GM23338 (cell line): Measurements from ENCODE around the gene FRAS1. TPM values are rescaled to one million over a fixed set of nuclear protein-coding genes. Genes with fewer than 3 reads are reported as not detected.
A peak's percentile ranks its signal among the peaks of the same experiment; 100 is the strongest.

Experiments
- ATAC-seq: fragments of 200-7000 bp; cut with Tn5 transposase; 3 replicates; pipeline ENCODE4 v1.9.1; 2020
- DNase-seq: peaks from one replicate; pipeline ENCODE4 v3.0.0-alpha.2; 2015; ENCODE audit warnings: low spot score
- H2AFZ ChIP-seq: fragments of 200-600 bp; sonication (generic); 2 replicates; pipeline ENCODE4 v1.8.0; 2016; ENCODE audit warnings: antibody characterized with exemption, mild to moderate bottlenecking, moderate library complexity
- H3F3A ChIP-seq: fragments of 200-600 bp; sonication (generic); replicated peaks from 2 replicates; pipeline ENCODE4 v1.8.0; 2017; ENCODE audit warnings: antibody characterized with exemption, mixed run types, low read depth
- H3K27ac ChIP-seq: fragments of 200-600 bp; sonication (generic); 2 replicates; pipeline ENCODE4 v1.6.1; 2016; ENCODE audit warnings: low read depth
- H3K27me3 ChIP-seq: fragments of 200-600 bp; sonication (generic); 2 replicates; pipeline ENCODE4 v1.8.0; 2016; ENCODE audit warnings: mild to moderate bottlenecking, mixed run types, moderate library complexity; ENCODE audit not compliant: insufficient read depth
- H3K36me3 ChIP-seq: fragments of 200-600 bp; sonication (generic); 2 replicates; pipeline ENCODE4 v1.8.0; 2016; ENCODE audit warnings: mild to moderate bottlenecking; ENCODE audit not compliant: insufficient read depth
- H3K4me1 ChIP-seq: fragments of 200-600 bp; sonication (generic); 2 replicates; pipeline ENCODE4 v1.8.0; 2016; ENCODE audit warnings: mild to moderate bottlenecking, moderate library complexity; ENCODE audit not compliant: insufficient read depth
- H3K4me2 ChIP-seq: fragments of 200-600 bp; sonication (generic); 2 replicates; pipeline ENCODE4 v1.7.1; 2017; ENCODE audit warnings: mixed run types
- H3K4me3 ChIP-seq: fragments of 200-600 bp; sonication (generic); 2 replicates; pipeline ENCODE4 v1.6.1; 2016; ENCODE audit warnings: mixed run types
- H3K79me2 ChIP-seq: fragments of 200-600 bp; sonication (generic); replicated peaks from 2 replicates; pipeline ENCODE4 v1.8.0; 2017; ENCODE audit warnings: mild to moderate bottlenecking; ENCODE audit not compliant: insufficient read depth
- H3K9me2 ChIP-seq: fragments of 200-600 bp; sonication (generic); 2 replicates; pipeline ENCODE4 v1.8.0; 2017; ENCODE audit not compliant: insufficient read depth
- H4K20me1 ChIP-seq: fragments of 200-600 bp; sonication (generic); replicated peaks from 2 replicates; pipeline ENCODE4 v1.8.0; 2017; ENCODE audit warnings: mild to moderate bottlenecking; ENCODE audit not compliant: insufficient read depth
- H3K27ac Mint-ChIP-seq: 2 replicates; pipeline ENCODE4 v1.8.0; 2020; ENCODE audit warnings: inconsistent platforms, mild to moderate bottlenecking, moderate library complexity, mixed read lengths
- H3K27me3 Mint-ChIP-seq: 3 replicates; pipeline ENCODE4 v1.8.0; 2022; ENCODE audit warnings: low read depth, mild to moderate bottlenecking, moderate library complexity, mixed read lengths, inconsistent platforms; ENCODE audit not compliant: insufficient read depth, poor library complexity
- H3K36me3 Mint-ChIP-seq: 3 replicates; pipeline ENCODE4 v1.8.0; 2021; ENCODE audit warnings: low read depth, mild to moderate bottlenecking, inconsistent platforms, moderate library complexity, mixed read lengths
- H3K4me1 Mint-ChIP-seq: 3 replicates; pipeline ENCODE4 v1.8.0; 2020; ENCODE audit warnings: mild to moderate bottlenecking, inconsistent platforms, mixed read lengths
- H3K4me3 Mint-ChIP-seq: 3 replicates; pipeline ENCODE4 v1.8.0; 2021; ENCODE audit warnings: moderate library complexity, mild to moderate bottlenecking, inconsistent platforms, mixed read lengths
- H3K9me3 Mint-ChIP-seq: 3 replicates; pipeline ENCODE4 v1.8.0; 2020; ENCODE audit warnings: moderate library complexity, mild to moderate bottlenecking, inconsistent platforms, mixed read lengths
- CREB1 ChIP-seq: fragments of 250-450 bp; sonication (Bioruptor Pico); IDR thresholded peaks from 2 replicates; pipeline ENCODE4 v1.5.0; 2020; ENCODE audit warnings: low read depth, mild to moderate bottlenecking, moderate library complexity
- EZH2 ChIP-seq: fragments of 200-600 bp; sonication (generic); IDR thresholded peaks from one replicate; pipeline ENCODE4 v1.8.0; 2017; ENCODE audit warnings: antibody characterized with exemption, mild to moderate bottlenecking, low read depth; ENCODE audit not compliant: unreplicated experiment
- EZH2phosphoT487 ChIP-seq: fragments of 200-600 bp; sonication (generic); IDR thresholded peaks from one replicate; pipeline ENCODE4 v1.8.1; 2018; ENCODE audit warnings: antibody characterized with exemption; ENCODE audit not compliant: unreplicated experiment
- JUNB ChIP-seq: IDR thresholded peaks from one replicate; pipeline ENCODE4 v1.6.1; 2016; ENCODE audit warnings: antibody characterized with exemption; ENCODE audit not compliant: unreplicated experiment
- POLR2AphosphoS5 ChIP-seq: IDR thresholded peaks from 2 replicates; pipeline ENCODE4 v1.6.1; 2016; ENCODE audit warnings: antibody characterized with exemption, low read depth
- REST ChIP-seq: IDR thresholded peaks from one replicate; pipeline ENCODE4 v1.6.1; 2018; ENCODE audit warnings: antibody characterized with exemption; ENCODE audit not compliant: unreplicated experiment
- STAT1 ChIP-seq: IDR thresholded peaks from one replicate; pipeline ENCODE4 v1.6.1; 2016; ENCODE audit warnings: antibody characterized with exemption; ENCODE audit not compliant: unreplicated experiment
- ZNF114 ChIP-seq: fragments of 250-450 bp; sonication (Bioruptor Pico); IDR thresholded peaks from 2 replicates; pipeline ENCODE4 v1.5.0; 2020; ENCODE audit warnings: mild to moderate bottlenecking, moderate library complexity
- ZNF331 ChIP-seq: fragments of 250-450 bp; sonication (Bioruptor Pico); IDR thresholded peaks from 2 replicates; pipeline ENCODE4 v1.5.0; 2020; ENCODE audit warnings: low read depth, mild to moderate bottlenecking, moderate library complexity
- polyA plus RNA-seq: library from polyadenylated mRNA; unstranded; fragments of >200 nt; fragmentation: Nextera tagmentation; extraction: Ambion mirVana; gene quantifications from 2 replicates; pipeline ENCODE4 v1.2.1, GENCODE V29; 2016
- total RNA-seq: library from RNA; depleted of rRNA; stranded (reverse); fragments of >200 nt; shearing (Covaris generic); gene quantifications from 2 replicates; pipeline ENCODE4 v1.2.3, GENCODE V29; 2014
- TF ChIP-seq, protein P1 (sequence below): fragments of 250-450 bp; sonication (Bioruptor Pico); IDR thresholded peaks from 2 replicates; pipeline ENCODE4 v1.5.0; 2020; ENCODE audit warnings: mild to moderate bottlenecking, moderate library complexity
- TF ChIP-seq, protein P2 (sequence below): IDR thresholded peaks from 2 replicates; pipeline ENCODE4 v1.6.1; 2016; ENCODE audit warnings: antibody characterized with exemption

FRAS1 gene
- total and polyA plus RNA-seq, 2 experiments from 2014 or later, result 12.4 to 108 TPM

- TF ChIP-seq, protein P1, sequence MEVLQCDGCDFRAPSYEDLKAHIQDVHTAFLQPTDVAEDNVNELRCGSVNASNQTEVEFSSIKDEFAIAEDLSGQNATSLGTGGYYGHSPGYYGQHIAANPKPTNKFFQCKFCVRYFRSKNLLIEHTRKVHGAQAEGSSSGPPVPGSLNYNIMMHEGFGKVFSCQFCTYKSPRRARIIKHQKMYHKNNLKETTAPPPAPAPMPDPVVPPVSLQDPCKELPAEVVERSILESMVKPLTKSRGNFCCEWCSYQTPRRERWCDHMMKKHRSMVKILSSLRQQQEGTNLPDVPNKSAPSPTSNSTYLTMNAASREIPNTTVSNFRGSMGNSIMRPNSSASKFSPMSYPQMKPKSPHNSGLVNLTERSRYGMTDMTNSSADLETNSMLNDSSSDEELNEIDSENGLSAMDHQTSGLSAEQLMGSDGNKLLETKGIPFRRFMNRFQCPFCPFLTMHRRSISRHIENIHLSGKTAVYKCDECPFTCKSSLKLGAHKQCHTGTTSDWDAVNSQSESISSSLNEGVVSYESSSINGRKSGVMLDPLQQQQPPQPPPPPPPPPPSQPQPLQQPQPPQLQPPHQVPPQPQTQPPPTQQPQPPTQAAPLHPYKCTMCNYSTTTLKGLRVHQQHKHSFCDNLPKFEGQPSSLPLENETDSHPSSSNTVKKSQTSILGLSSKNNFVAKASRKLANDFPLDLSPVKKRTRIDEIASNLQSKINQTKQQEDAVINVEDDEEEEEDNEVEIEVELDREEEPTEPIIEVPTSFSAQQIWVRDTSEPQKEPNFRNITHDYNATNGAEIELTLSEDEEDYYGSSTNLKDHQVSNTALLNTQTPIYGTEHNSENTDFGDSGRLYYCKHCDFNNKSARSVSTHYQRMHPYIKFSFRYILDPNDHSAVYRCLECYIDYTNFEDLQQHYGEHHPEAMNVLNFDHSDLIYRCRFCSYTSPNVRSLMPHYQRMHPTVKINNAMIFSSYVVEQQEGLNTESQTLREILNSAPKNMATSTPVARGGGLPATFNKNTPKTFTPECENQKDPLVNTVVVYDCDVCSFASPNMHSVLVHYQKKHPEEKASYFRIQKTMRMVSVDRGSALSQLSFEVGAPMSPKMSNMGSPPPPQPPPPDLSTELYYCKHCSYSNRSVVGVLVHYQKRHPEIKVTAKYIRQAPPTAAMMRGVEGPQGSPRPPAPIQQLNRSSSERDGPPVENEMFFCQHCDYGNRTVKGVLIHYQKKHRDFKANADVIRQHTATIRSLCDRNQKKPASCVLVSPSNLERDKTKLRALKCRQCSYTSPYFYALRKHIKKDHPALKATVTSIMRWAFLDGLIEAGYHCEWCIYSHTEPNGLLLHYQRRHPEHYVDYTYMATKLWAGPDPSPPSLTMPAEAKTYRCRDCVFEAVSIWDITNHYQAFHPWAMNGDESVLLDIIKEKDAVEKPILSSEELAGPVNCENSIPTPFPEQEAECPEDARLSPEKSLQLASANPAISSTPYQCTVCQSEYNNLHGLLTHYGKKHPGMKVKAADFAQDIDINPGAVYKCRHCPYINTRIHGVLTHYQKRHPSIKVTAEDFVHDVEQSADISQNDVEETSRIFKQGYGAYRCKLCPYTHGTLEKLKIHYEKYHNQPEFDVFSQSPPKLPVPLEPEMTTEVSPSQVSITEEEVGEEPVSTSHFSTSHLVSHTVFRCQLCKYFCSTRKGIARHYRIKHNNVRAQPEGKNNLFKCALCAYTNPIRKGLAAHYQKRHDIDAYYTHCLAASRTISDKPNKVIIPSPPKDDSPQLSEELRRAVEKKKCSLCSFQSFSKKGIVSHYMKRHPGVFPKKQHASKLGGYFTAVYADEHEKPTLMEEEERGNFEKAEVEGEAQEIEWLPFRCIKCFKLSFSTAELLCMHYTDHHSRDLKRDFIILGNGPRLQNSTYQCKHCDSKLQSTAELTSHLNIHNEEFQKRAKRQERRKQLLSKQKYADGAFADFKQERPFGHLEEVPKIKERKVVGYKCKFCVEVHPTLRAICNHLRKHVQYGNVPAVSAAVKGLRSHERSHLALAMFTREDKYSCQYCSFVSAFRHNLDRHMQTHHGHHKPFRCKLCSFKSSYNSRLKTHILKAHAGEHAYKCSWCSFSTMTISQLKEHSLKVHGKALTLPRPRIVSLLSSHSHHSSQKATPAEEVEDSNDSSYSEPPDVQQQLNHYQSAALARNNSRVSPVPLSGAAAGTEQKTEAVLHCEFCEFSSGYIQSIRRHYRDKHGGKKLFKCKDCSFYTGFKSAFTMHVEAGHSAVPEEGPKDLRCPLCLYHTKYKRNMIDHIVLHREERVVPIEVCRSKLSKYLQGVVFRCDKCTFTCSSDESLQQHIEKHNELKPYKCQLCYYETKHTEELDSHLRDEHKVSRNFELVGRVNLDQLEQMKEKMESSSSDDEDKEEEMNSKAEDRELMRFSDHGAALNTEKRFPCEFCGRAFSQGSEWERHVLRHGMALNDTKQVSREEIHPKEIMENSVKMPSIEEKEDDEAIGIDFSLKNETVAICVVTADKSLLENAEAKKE (CRISPR knock-in tag), result no peak
- no peak for TF ChIP-seq POLR2AphosphoS5
- TF ChIP-seq JUNB, result no peak
- TF ChIP-seq EZH2, result no peak
- no peak for TF ChIP-seq ZNF114 (CRISPR knock-in tag)
These were observed 9.8 kb upstream of the FRAS1 start (continued) for GRCh38 chr4:78047366-78047765.

DNA sequence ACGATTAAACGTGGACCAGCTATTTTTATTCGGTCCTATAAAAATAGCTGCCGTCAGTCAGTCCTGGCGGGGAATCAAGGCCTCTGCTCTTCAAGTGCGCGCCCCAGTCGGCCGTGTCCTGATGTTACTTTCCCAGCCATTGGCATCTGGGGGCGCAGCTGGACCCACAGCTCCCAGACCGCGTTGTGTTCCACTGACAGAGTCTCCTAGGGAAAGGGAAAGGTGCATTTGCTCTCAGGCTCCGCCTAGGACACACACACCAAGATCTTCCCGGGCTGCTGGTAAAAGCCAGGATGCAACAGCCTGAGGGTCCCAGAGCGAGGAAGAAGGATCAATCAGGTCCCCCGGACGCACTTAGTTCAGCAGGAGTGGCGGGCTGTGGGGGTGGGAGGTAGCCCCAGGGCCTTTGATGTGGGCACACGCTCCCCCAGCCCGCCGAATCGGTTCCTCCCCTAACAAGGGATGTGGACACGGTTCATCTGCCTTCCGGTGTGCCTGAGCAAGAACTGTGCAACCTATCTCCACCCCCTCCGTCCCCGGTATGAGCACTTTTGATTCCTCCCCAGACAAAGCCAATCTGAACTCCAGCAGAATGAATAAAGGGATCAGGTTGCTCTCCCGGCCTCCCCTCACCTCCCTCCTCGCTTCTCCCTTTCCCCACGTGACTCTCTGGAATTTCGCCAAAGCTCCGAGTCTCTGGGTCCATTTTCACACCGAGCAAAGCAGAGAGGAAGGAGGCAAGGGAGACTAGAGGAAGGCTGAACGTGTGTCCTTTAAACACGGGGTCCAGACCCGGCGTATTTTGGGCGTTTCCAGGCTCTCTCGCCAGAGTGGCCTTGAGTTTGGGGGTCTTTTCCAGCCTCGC, 626 bp upstream of the FRAS1 start:
- peaks cover 20% of the 10 kb centered on the region for H3K4me1 Mint-ChIP-seq
- H3K27me3 Mint-ChIP-seq, result peaks cover 29% of the 10 kb centered on the region
- H3K36me3 Mint-ChIP-seq, result peaks cover 8% of the 10 kb centered on the region; the same call in 2 of the 3 replicates
- peaks cover 12% of the 10 kb centered on the region; the same call in 1 of the 2 replicates for H3F3A ChIP-seq
- peaks cover 42% of the 10 kb centered on the region for H3K79me2 ChIP-seq
- no peaks in the 10 kb centered on the region for H3K9me2 ChIP-seq
- H3K27ac Mint-ChIP-seq, result peak overlapping the region; percentile 94
- H3K4me2 ChIP-seq, result peak overlapping the region; percentile 97
- peak overlapping the region; percentile 86 for H2AFZ ChIP-seq
- peak overlapping the region; percentile 98 for H3K27ac ChIP-seq
- ATAC-seq (peak; percentile 59), DNase-seq (peak; percentile 96)
- H3K4me3 Mint-ChIP-seq, result peak overlapping the region; percentile 93
- no peaks in the 10 kb centered on the region for H3K9me3 Mint-ChIP-seq
- peaks cover 4% of the 10 kb centered on the region; the same call in 1 of the 2 replicates for H4K20me1 ChIP-seq
- H3K4me3 ChIP-seq, result peak overlapping the region; percentile 95
- no peaks in the 10 kb centered on the region for H3K27me3 ChIP-seq
- peaks cover 25% of the 10 kb centered on the region for H3K4me1 ChIP-seq
- no peaks in the 10 kb centered on the region; the same call in 1 of the 2 replicates for H3K36me3 ChIP-seq
- TF ChIP-seq CREB1 (0 out of 2 replicates have a peak, but pooled peaks have one; percentile 0), EZH2phosphoT487 (no peak), ZNF331 (CRISPR knock-in tag) (no peak), REST (no peak), JUNB (no peak), EZH2 (no peak), POLR2AphosphoS5 (peak; percentile 71), STAT1 (no peak)
- TF ChIP-seq, protein P2, sequence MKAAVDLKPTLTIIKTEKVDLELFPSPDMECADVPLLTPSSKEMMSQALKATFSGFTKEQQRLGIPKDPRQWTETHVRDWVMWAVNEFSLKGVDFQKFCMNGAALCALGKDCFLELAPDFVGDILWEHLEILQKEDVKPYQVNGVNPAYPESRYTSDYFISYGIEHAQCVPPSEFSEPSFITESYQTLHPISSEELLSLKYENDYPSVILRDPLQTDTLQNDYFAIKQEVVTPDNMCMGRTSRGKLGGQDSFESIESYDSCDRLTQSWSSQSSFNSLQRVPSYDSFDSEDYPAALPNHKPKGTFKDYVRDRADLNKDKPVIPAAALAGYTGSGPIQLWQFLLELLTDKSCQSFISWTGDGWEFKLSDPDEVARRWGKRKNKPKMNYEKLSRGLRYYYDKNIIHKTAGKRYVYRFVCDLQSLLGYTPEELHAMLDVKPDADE, result 0 out of 2 replicates have a peak, but pooled peaks have one; percentile 26
